HCT116 (cell line): ENCODE data around the gene SH3PXD2A.

Experiments used
- CTCF ChIP-seq, 3 experiments: fragments of 200-600 bp in 1 of 3; sonication (generic) in 1 of 3; IDR thresholded peaks in 2 of 3; conservative IDR thresholded peaks in 1 of 3; 2 replicates each; pipeline ENCODE4 v1.5.1; 2012 to 2017; ENCODE audit warnings: low read depth in 2 of 3, low read length in 2 of 3, antibody characterized with exemption in 1 of 3, borderline replicate concordance in 1 of 3, control low read depth in 1 of 3, mild to moderate bottlenecking in 1 of 3, mixed read lengths in 1 of 3, mixed run types in 1 of 3, moderate library complexity in 1 of 3; ENCODE audit not compliant: insufficient read depth in 1 of 3
- EZH2 ChIP-seq: fragments of 200-600 bp; sonication (generic); IDR thresholded peaks from 2 replicates; pipeline ENCODE4 v1.6.1; 2017; ENCODE audit warnings: antibody characterized with exemption, mixed run types
- MAX ChIP-seq: IDR thresholded peaks from 2 replicates; pipeline ENCODE4 v1.6.1; 2012
- POLR2A ChIP-seq: IDR thresholded peaks from 2 replicates; pipeline ENCODE4 v1.7.0; 2011; ENCODE audit warnings: borderline replicate concordance; ENCODE audit not compliant: insufficient read depth, insufficient read length; ENCODE audit errors: extremely low read depth
- POLR2AphosphoS5 ChIP-seq: IDR thresholded peaks from 2 replicates; pipeline ENCODE4 v1.6.1; 2011; ENCODE audit warnings: mild to moderate bottlenecking, low read depth, low read length, moderate library complexity
- RAD21 ChIP-seq: IDR thresholded peaks from 2 replicates; pipeline ENCODE4 v1.6.1; 2012; ENCODE audit warnings: low read depth, mild to moderate bottlenecking
- REST ChIP-seq: IDR thresholded peaks from 2 replicates; pipeline ENCODE4 v1.6.1; 2012; ENCODE audit warnings: low read depth
- SIN3A ChIP-seq: IDR thresholded peaks from 2 replicates; pipeline ENCODE4 v1.6.1; 2012; ENCODE audit warnings: low read depth

- no peak for TF ChIP-seq EZH2
- no peak for TF ChIP-seq SIN3A
- TF ChIP-seq RAD21 = no peak
- no peak for TF ChIP-seq POLR2A
- no peak for TF ChIP-seq MAX
- TF ChIP-seq REST = no peak
- TF ChIP-seq CTCF (IDR thresholded peaks at IDR 0.05 in 2 of 3, conservative IDR thresholded peaks at IDR 0.05 in 1 of 3; ENCODE audit: borderline replicate concordance in 1 of 3, insufficient read depth in 1 of 3, low read depth in 2 of 3, low read length in 2 of 3) = no peak
- TF ChIP-seq POLR2AphosphoS5 = no peak
Measured at GRCh38 chr10:103640436-103641181, 214.8 kb downstream of the SH3PXD2A start.
